Type B pancreatic cell (in vitro differentiated cells): ENCODE results near the gene C6orf52. TPM values are rescaled to one million over a fixed set of nuclear protein-coding genes. Genes with fewer than 3 reads are reported as not detected.

Experiments used
- DNase-seq: peaks from one replicate; pipeline ENCODE4 v3.0.0; 2021; ENCODE audit warnings: mixed read lengths; ENCODE audit not compliant: unreplicated experiment; ENCODE audit errors: extremely low spot score
- H3K27ac Mint-ChIP-seq: 2 replicates; pipeline ENCODE4 v1.8.0; 2021; ENCODE audit warnings: mild to moderate bottlenecking, mixed read lengths
- H3K27me3 Mint-ChIP-seq: 2 replicates; pipeline ENCODE4 v1.8.0; 2021; ENCODE audit warnings: mixed read lengths
- H3K36me3 Mint-ChIP-seq: 2 replicates; pipeline ENCODE4 v1.8.0; 2021; ENCODE audit warnings: mixed read lengths
- H3K4me1 Mint-ChIP-seq: one replicate; pipeline ENCODE4 v1.8.0; 2021; ENCODE audit warnings: mixed read lengths; ENCODE audit not compliant: unreplicated experiment
- H3K4me3 Mint-ChIP-seq: 2 replicates; pipeline ENCODE4 v1.8.0; 2021; ENCODE audit warnings: mild to moderate bottlenecking, mixed read lengths
- H3K9me3 Mint-ChIP-seq: 2 replicates; pipeline ENCODE4 v1.8.0; 2021; ENCODE audit warnings: mixed read lengths
- total RNA-seq: library from RNA; stranded (reverse); gene quantifications from 2 replicates; pipeline ENCODE4 v1.2.1, GENCODE V29; 2021; ENCODE audit warnings: low replicate concordance
- TF ChIP-seq, protein P1 (sequence below): fragments of 200-600 bp; sonication (generic); conservative IDR thresholded peaks from 2 replicates; pipeline ENCODE4 v1.5.0; 2021; ENCODE audit warnings: antibody characterized with exemption, mild to moderate bottlenecking

Gene C6orf52
- total RNA-seq, 1 donor from 2014 or later = 3.5 TPM

GRCh38 chr6:10640412-10640811, 54.0 kb downstream of the C6orf52 start:
- Mint-ChIP-seq H3K4me1 (peaks cover 6% of the 10 kb centered on the region), H3K36me3 (peaks cover 3% of the 10 kb centered on the region), H3K9me3 (no peaks in the 10 kb centered on the region), H3K27me3 (no peaks in the 10 kb centered on the region), H3K4me3 (no peak overlapping the region), H3K27ac (no peak overlapping the region)
- TF ChIP-seq, protein P1, sequence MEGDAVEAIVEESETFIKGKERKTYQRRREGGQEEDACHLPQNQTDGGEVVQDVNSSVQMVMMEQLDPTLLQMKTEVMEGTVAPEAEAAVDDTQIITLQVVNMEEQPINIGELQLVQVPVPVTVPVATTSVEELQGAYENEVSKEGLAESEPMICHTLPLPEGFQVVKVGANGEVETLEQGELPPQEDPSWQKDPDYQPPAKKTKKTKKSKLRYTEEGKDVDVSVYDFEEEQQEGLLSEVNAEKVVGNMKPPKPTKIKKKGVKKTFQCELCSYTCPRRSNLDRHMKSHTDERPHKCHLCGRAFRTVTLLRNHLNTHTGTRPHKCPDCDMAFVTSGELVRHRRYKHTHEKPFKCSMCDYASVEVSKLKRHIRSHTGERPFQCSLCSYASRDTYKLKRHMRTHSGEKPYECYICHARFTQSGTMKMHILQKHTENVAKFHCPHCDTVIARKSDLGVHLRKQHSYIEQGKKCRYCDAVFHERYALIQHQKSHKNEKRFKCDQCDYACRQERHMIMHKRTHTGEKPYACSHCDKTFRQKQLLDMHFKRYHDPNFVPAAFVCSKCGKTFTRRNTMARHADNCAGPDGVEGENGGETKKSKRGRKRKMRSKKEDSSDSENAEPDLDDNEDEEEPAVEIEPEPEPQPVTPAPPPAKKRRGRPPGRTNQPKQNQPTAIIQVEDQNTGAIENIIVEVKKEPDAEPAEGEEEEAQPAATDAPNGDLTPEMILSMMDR = no peak
- DNase-seq = no peak

GRCh38 chr6:10633216-10633615, 61.2 kb downstream of the C6orf52 start:
- Mint-ChIP-seq H3K9me3 (no peaks in the 10 kb centered on the region), H3K4me1 (no peaks in the 10 kb centered on the region), H3K4me3 (no peak overlapping the region), H3K36me3 (no peaks in the 10 kb centered on the region), H3K27ac (no peak overlapping the region), H3K27me3 (no peaks in the 10 kb centered on the region)
- TF ChIP-seq, protein P1 = no peak
- DNase-seq = no peak

- no peak overlapping the region for H3K27ac Mint-ChIP-seq
- peaks cover 6% of the 10 kb centered on the region for H3K4me1 Mint-ChIP-seq
- H3K27me3 Mint-ChIP-seq = no peaks in the 10 kb centered on the region
- DNase-seq = no peak
- H3K4me3 Mint-ChIP-seq = no peak overlapping the region
- no peaks in the 10 kb centered on the region for H3K9me3 Mint-ChIP-seq
- no peaks in the 10 kb centered on the region for H3K36me3 Mint-ChIP-seq
- TF ChIP-seq, protein P1 = no peak
Observed at GRCh38 chr6:10630178-10630577, 64.2 kb downstream of the C6orf52 start.

- Mint-ChIP-seq H3K27me3 (no peaks in the 10 kb centered on the region), H3K36me3 (peaks cover 9% of the 10 kb centered on the region), H3K4me3 (no peak overlapping the region)
Observed at GRCh38 chr6:10627800-10628199, 66.6 kb downstream of the C6orf52 start.

DNA sequence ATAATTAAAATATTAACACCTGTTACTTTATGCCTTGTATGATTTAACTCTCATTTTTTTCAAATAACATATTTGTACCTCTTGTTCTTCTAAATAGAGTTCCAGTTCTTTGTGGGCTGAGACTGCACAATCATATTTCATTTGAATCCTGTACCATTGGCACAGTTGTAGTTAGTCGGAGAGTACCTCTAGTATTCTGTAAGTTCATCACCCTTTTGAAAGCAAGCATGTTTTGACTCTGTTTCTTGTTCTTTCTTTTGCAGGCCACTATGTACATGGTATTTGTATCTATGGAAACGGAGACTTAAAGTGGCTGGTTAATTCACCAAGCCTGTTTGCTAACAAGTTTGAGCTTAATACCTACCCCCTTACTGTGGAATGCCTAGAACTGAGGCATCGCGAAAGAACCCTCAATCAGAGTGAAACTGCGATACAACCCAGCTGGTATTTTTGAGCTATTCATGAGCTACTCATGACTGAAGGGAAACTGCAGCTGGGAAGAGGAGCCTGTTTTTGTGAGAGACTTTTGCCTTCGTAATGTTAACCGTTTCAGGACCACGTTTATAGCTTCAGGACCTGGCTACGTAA, 68.2 kb downstream of the C6orf52 start:
- no peak overlapping the region for H3K27ac Mint-ChIP-seq
- no peaks in the 10 kb centered on the region for H3K27me3 Mint-ChIP-seq
- DNase-seq = no peak
- no peak overlapping the region for H3K4me3 Mint-ChIP-seq
- H3K9me3 Mint-ChIP-seq = peaks cover 4% of the 10 kb centered on the region
- peaks cover 13% of the 10 kb centered on the region for H3K36me3 Mint-ChIP-seq
- peaks cover 6% of the 10 kb centered on the region for H3K4me1 Mint-ChIP-seq
- TF ChIP-seq, protein P1 = no peak

More at GRCh38 chr6:10627800-10628199, 66.6 kb downstream of the C6orf52 start:
- TF ChIP-seq, protein P1 = no peak
- Mint-ChIP-seq H3K4me1 (peaks cover 6% of the 10 kb centered on the region), H3K27ac (no peak overlapping the region), H3K9me3 (peaks cover 4% of the 10 kb centered on the region)
- no peak for DNase-seq
